ENCODE measurements around the gene LY6G6F. TPM values are rescaled to one million over a fixed set of nuclear protein-coding genes. Genes with fewer than 3 reads are reported as not detected.

The LY6G6F gene
- total and polyA plus RNA-seq, 2 of the 13 experiments (the other 11 are each of a cell fraction or from before 2014, with no cell fraction given): not detected

Small RNA genes lying within 50 kb of the gene (microRNA-seq; reads per million reads assigned to microRNA genes)
- gene MIR4646: not detected

Small RNA genes lying within 50 kb of the gene (small RNA-seq; reads per million reads assigned to genes)
- 0 reads per million in 3 experiments for gene LY6G6D (ENCODE audit: insufficient read depth in 2 of 3, insufficient read length in 3 of 3, low read depth in 2 of 3, low replicate concordance in 1 of 3)
- gene MIR4646 (ENCODE audit: insufficient read depth in 2 of 3, insufficient read length in 3 of 3, low read depth in 2 of 3, low replicate concordance in 1 of 3): 0 reads per million in 3 experiments
- 0 reads per million in 3 experiments for gene RF00019 (ENCODE audit: insufficient read depth in 2 of 3, insufficient read length in 3 of 3, low read depth in 2 of 3, low replicate concordance in 1 of 3)
- 0 to 0.33 (median 0) reads per million in 3 experiments for gene RNU6-850P (ENCODE audit: insufficient read depth in 2 of 3, insufficient read length in 3 of 3, low read depth in 2 of 3, low replicate concordance in 1 of 3)

Other genes with a start within 250 kb of the LY6G6F start
Only the 30 nearest of the 39 such genes appear.
- gene NFKBIL1, start 159.3 kb upstream of the LY6G6F start, total RNA-seq (2016; rRNA removed; fragmentation: Illumina TruSeq; extraction: Trizol): 13.9 and 19.5 TPM in 2 replicates
- gene NFKBIL1, start 159.3 kb upstream of the LY6G6F start, polyA plus RNA-seq (2011; rRNA removed): 9.7 and 13.7 TPM in 2 replicates
- gene LTA, start 134.6 kb upstream of the LY6G6F start, total RNA-seq (2016; rRNA removed; fragmentation: Illumina TruSeq; extraction: Trizol): not detected in 2 replicates
- 0.09 TPM in 1 of 2 replicates, not detected in the other for gene LTA, start 134.6 kb upstream of the LY6G6F start, polyA plus RNA-seq (2011; rRNA removed)
- not detected in 2 replicates for gene TNF, start 131.3 kb upstream of the LY6G6F start, total RNA-seq (2016; rRNA removed; fragmentation: Illumina TruSeq; extraction: Trizol)
- not detected in 2 replicates for gene TNF, start 131.3 kb upstream of the LY6G6F start, polyA plus RNA-seq (2011; rRNA removed)
- gene LTB, start 124.4 kb upstream of the LY6G6F start, total RNA-seq (2016; rRNA removed; fragmentation: Illumina TruSeq; extraction: Trizol): 0.22 TPM in 1 of 2 replicates, not detected in the other
- gene LTB, start 124.4 kb upstream of the LY6G6F start, polyA plus RNA-seq (2011; rRNA removed): 0.09 and 0.30 TPM in 2 replicates
- gene LST1, start 120.6 kb upstream of the LY6G6F start, total RNA-seq (2016; rRNA removed; fragmentation: Illumina TruSeq; extraction: Trizol): not detected in 2 replicates
- not detected in 2 replicates for gene LST1, start 120.6 kb upstream of the LY6G6F start, polyA plus RNA-seq (2011; rRNA removed)
- gene NCR3, start 113.9 kb upstream of the LY6G6F start, total RNA-seq (2016; rRNA removed; fragmentation: Illumina TruSeq; extraction: Trizol): not detected in 2 replicates
- gene NCR3, start 113.9 kb upstream of the LY6G6F start, polyA plus RNA-seq (2011; rRNA removed): not detected in 2 replicates
- gene AIF1, start 91.6 kb upstream of the LY6G6F start, total RNA-seq (2016; rRNA removed; fragmentation: Illumina TruSeq; extraction: Trizol): not detected in 2 replicates
- 1.4 and 1.5 TPM in 2 replicates for gene AIF1, start 91.6 kb upstream of the LY6G6F start, polyA plus RNA-seq (2011; rRNA removed)
- 37.2 and 38.9 TPM in 2 replicates for gene PRRC2A, start 86.2 kb upstream of the LY6G6F start, total RNA-seq (2016; rRNA removed; fragmentation: Illumina TruSeq; extraction: Trizol)
- gene PRRC2A, start 86.2 kb upstream of the LY6G6F start, polyA plus RNA-seq (2011; rRNA removed): 47.4 and 60.5 TPM in 2 replicates
- 169 and 190 TPM in 2 replicates for gene BAG6, start 54.2 kb upstream of the LY6G6F start, total RNA-seq (2016; rRNA removed; fragmentation: Illumina TruSeq; extraction: Trizol)
- gene BAG6, start 54.2 kb upstream of the LY6G6F start, polyA plus RNA-seq (2011; rRNA removed): 157 and 184 TPM in 2 replicates
- 52.9 and 98.2 TPM in 2 replicates for gene APOM, start 51.0 kb upstream of the LY6G6F start, total RNA-seq (2016; rRNA removed; fragmentation: Illumina TruSeq; extraction: Trizol)
- 1,140 and 1,216 TPM in 2 replicates for gene APOM, start 51.0 kb upstream of the LY6G6F start, polyA plus RNA-seq (2011; rRNA removed)
- 15.5 and 18.1 TPM in 2 replicates for gene C6orf47, start 46.1 kb upstream of the LY6G6F start, total RNA-seq (2016; rRNA removed; fragmentation: Illumina TruSeq; extraction: Trizol)
- gene C6orf47, start 46.1 kb upstream of the LY6G6F start, polyA plus RNA-seq (2011; rRNA removed): 1.7 and 2.1 TPM in 2 replicates
- gene GPANK1, start 41.9 kb upstream of the LY6G6F start, total RNA-seq (2016; rRNA removed; fragmentation: Illumina TruSeq; extraction: Trizol): 22.8 and 25.3 TPM in 2 replicates
- gene GPANK1, start 41.9 kb upstream of the LY6G6F start, polyA plus RNA-seq (2011; rRNA removed): 14.8 and 15.4 TPM in 2 replicates
- 296 and 316 TPM in 2 replicates for gene CSNK2B, start 40.8 kb upstream of the LY6G6F start, total RNA-seq (2016; rRNA removed; fragmentation: Illumina TruSeq; extraction: Trizol)
- 111 and 116 TPM in 2 replicates for gene CSNK2B, start 40.8 kb upstream of the LY6G6F start, polyA plus RNA-seq (2011; rRNA removed)
- gene LY6G5B, start 36.9 kb upstream of the LY6G6F start, total RNA-seq (2016; rRNA removed; fragmentation: Illumina TruSeq; extraction: Trizol): 0.73 and 7.8 TPM in 2 replicates
- 14.7 and 15.7 TPM in 2 replicates for gene LY6G5B, start 36.9 kb upstream of the LY6G6F start, polyA plus RNA-seq (2011; rRNA removed)
- 0.33 TPM in 1 of 2 replicates, not detected in the other for gene LY6G5C, start 25.8 kb upstream of the LY6G6F start, total RNA-seq (2016; rRNA removed; fragmentation: Illumina TruSeq; extraction: Trizol)
- gene LY6G5C, start 25.8 kb upstream of the LY6G6F start, polyA plus RNA-seq (2011; rRNA removed): 0.50 and 0.55 TPM in 2 replicates
- gene ABHD16A, start 3.5 kb upstream of the LY6G6F start, total RNA-seq (2016; rRNA removed; fragmentation: Illumina TruSeq; extraction: Trizol): 16.2 and 43.5 TPM in 2 replicates
- 45.4 and 49.0 TPM in 2 replicates for gene ABHD16A, start 3.5 kb upstream of the LY6G6F start, polyA plus RNA-seq (2011; rRNA removed)
- not detected in 2 replicates for gene LY6G6D, start 8.5 kb downstream of the LY6G6F start, total RNA-seq (2016; rRNA removed; fragmentation: Illumina TruSeq; extraction: Trizol)
- gene LY6G6D, start 8.5 kb downstream of the LY6G6F start, polyA plus RNA-seq (2011; rRNA removed): not detected in 2 replicates
- not detected in 2 replicates for gene LY6G6C, start 14.9 kb downstream of the LY6G6F start, total RNA-seq (2016; rRNA removed; fragmentation: Illumina TruSeq; extraction: Trizol)
- gene LY6G6C, start 14.9 kb downstream of the LY6G6F start, polyA plus RNA-seq (2011; rRNA removed): 0.15 and 0.21 TPM in 2 replicates
- gene MPIG6B, start 16.5 kb downstream of the LY6G6F start, total RNA-seq (2016; rRNA removed; fragmentation: Illumina TruSeq; extraction: Trizol): not detected in 2 replicates
- not detected in 2 replicates for gene MPIG6B, start 16.5 kb downstream of the LY6G6F start, polyA plus RNA-seq (2011; rRNA removed)
- gene DDAH2, start 22.4 kb downstream of the LY6G6F start, total RNA-seq (2016; rRNA removed; fragmentation: Illumina TruSeq; extraction: Trizol): 14.4 and 16.4 TPM in 2 replicates
- gene DDAH2, start 22.4 kb downstream of the LY6G6F start, polyA plus RNA-seq (2011; rRNA removed): 21.1 and 21.9 TPM in 2 replicates
- gene CLIC1, start 29.7 kb downstream of the LY6G6F start, total RNA-seq (2016; rRNA removed; fragmentation: Illumina TruSeq; extraction: Trizol): 445 and 602 TPM in 2 replicates
- 891 and 997 TPM in 2 replicates for gene CLIC1, start 29.7 kb downstream of the LY6G6F start, polyA plus RNA-seq (2011; rRNA removed)
- 2.5 and 10.2 TPM in 2 replicates for gene MSH5, start 33.1 kb downstream of the LY6G6F start, total RNA-seq (2016; rRNA removed; fragmentation: Illumina TruSeq; extraction: Trizol)
- 28.3 and 38.7 TPM in 2 replicates for gene MSH5, start 33.1 kb downstream of the LY6G6F start, polyA plus RNA-seq (2011; rRNA removed)
- gene SAPCD1, start 55.8 kb downstream of the LY6G6F start, total RNA-seq (2016; rRNA removed; fragmentation: Illumina TruSeq; extraction: Trizol): 0.56 and 2.5 TPM in 2 replicates
- 3.9 and 5.3 TPM in 2 replicates for gene SAPCD1, start 55.8 kb downstream of the LY6G6F start, polyA plus RNA-seq (2011; rRNA removed)
- gene VWA7, start 70.5 kb downstream of the LY6G6F start, total RNA-seq (2016; rRNA removed; fragmentation: Illumina TruSeq; extraction: Trizol): 0.79 and 0.86 TPM in 2 replicates
- gene VWA7, start 70.5 kb downstream of the LY6G6F start, polyA plus RNA-seq (2011; rRNA removed): 3.3 and 4.4 TPM in 2 replicates
- gene VARS1, start 88.9 kb downstream of the LY6G6F start, total RNA-seq (2016; rRNA removed; fragmentation: Illumina TruSeq; extraction: Trizol): 56.1 and 59.2 TPM in 2 replicates
- gene VARS1, start 88.9 kb downstream of the LY6G6F start, polyA plus RNA-seq (2011; rRNA removed): 14.7 and 19.9 TPM in 2 replicates
- 90.5 and 93.7 TPM in 2 replicates for gene LSM2, start 100.1 kb downstream of the LY6G6F start, total RNA-seq (2016; rRNA removed; fragmentation: Illumina TruSeq; extraction: Trizol)
- gene LSM2, start 100.1 kb downstream of the LY6G6F start, polyA plus RNA-seq (2011; rRNA removed): 64.7 and 69.4 TPM in 2 replicates
- 0.55 and 0.94 TPM in 2 replicates for gene HSPA1L, start 108.4 kb downstream of the LY6G6F start, total RNA-seq (2016; rRNA removed; fragmentation: Illumina TruSeq; extraction: Trizol)
- 0.78 and 1.0 TPM in 2 replicates for gene HSPA1L, start 108.4 kb downstream of the LY6G6F start, polyA plus RNA-seq (2011; rRNA removed)
- gene HSPA1A, start 108.7 kb downstream of the LY6G6F start, total RNA-seq (2016; rRNA removed; fragmentation: Illumina TruSeq; extraction: Trizol): 83.5 and 85.0 TPM in 2 replicates
- gene HSPA1A, start 108.7 kb downstream of the LY6G6F start, polyA plus RNA-seq (2011; rRNA removed): 44.5 and 80.9 TPM in 2 replicates
- 186 and 189 TPM in 2 replicates for gene HSPA1B, start 120.9 kb downstream of the LY6G6F start, total RNA-seq (2016; rRNA removed; fragmentation: Illumina TruSeq; extraction: Trizol)
- 26.0 and 57.2 TPM in 2 replicates for gene HSPA1B, start 120.9 kb downstream of the LY6G6F start, polyA plus RNA-seq (2011; rRNA removed)
- 139 and 297 TPM in 2 replicates for gene NEU1, start 156.0 kb downstream of the LY6G6F start, total RNA-seq (2016; rRNA removed; fragmentation: Illumina TruSeq; extraction: Trizol)
- 202 and 215 TPM in 2 replicates for gene NEU1, start 156.0 kb downstream of the LY6G6F start, polyA plus RNA-seq (2011; rRNA removed)